ENCODE results near the gene TREM1. TPM values are rescaled to one million over a fixed set of nuclear protein-coding genes. Genes with fewer than 3 reads are reported as not detected.
"Not testable (repeated sequence)": the region's sequence is repeated elsewhere in the genome, so short reads cannot be mapped to it uniquely, and the experiment has no call there.

TREM1 gene
- total RNA-seq, 1 donor from 2014 or later, result 0.38 TPM

- no peak for DNase-seq (ENCODE audit: low spot score)
- H3K36me3 Mint-ChIP-seq (ENCODE audit: low read depth, unreplicated experiment), result no peaks in the 10 kb centered on the region
- H3K4me1 Mint-ChIP-seq (ENCODE audit: unreplicated experiment), result no peaks in the 10 kb centered on the region
- no peak overlapping the region for H3K27ac Mint-ChIP-seq (ENCODE audit: unreplicated experiment)
- TF ChIP-seq CTCF (IDR thresholded peaks at IDR 0.05; ENCODE audit: unreplicated experiment), result no peak
- H3K9me3 Mint-ChIP-seq (ENCODE audit: unreplicated experiment), result peaks cover 3% of the 10 kb centered on the region
- H3K4me3 Mint-ChIP-seq (ENCODE audit: unreplicated experiment), result no peak overlapping the region
- H3K27me3 Mint-ChIP-seq (ENCODE audit: unreplicated experiment), result no peaks in the 10 kb centered on the region
Measured at GRCh38 chr6:41298785-41299502, 12.5 kb upstream of the TREM1 start.

GRCh38 chr6:41297248-41297647 lies 10.8 kb upstream of the TREM1 start:
- H3K27ac Mint-ChIP-seq (ENCODE audit: unreplicated experiment); H3K4me1 Mint-ChIP-seq (ENCODE audit: unreplicated experiment); H3K27me3 Mint-ChIP-seq (ENCODE audit: unreplicated experiment); DNase-seq (ENCODE audit: low spot score); H3K4me3 Mint-ChIP-seq (ENCODE audit: unreplicated experiment); H3K9me3 Mint-ChIP-seq (ENCODE audit: unreplicated experiment); H3K36me3 Mint-ChIP-seq (ENCODE audit: low read depth, unreplicated experiment): not testable (repeated sequence)

GRCh38 chr6:41294214-41294872 lies 7.9 kb upstream of the TREM1 start:
- H3K36me3 Mint-ChIP-seq (ENCODE audit: low read depth, unreplicated experiment), result no peaks in the 10 kb centered on the region
- no peak overlapping the region for H3K27ac Mint-ChIP-seq (ENCODE audit: unreplicated experiment)

GRCh38 chr6:41291717-41292116 lies 5.2 kb upstream of the TREM1 start:
- DNase-seq (ENCODE audit: low spot score), result no peak
- H3K27ac Mint-ChIP-seq (ENCODE audit: unreplicated experiment), result no peak overlapping the region
- no peak overlapping the region for H3K4me3 Mint-ChIP-seq (ENCODE audit: unreplicated experiment)
- H3K27me3 Mint-ChIP-seq (ENCODE audit: unreplicated experiment), result no peaks in the 10 kb centered on the region
- H3K9me3 Mint-ChIP-seq (ENCODE audit: unreplicated experiment), result peaks cover under 1% of the 10 kb centered on the region
- no peaks in the 10 kb centered on the region for H3K36me3 Mint-ChIP-seq (ENCODE audit: low read depth, unreplicated experiment)
- TF ChIP-seq CTCF (IDR thresholded peaks at IDR 0.05; ENCODE audit: unreplicated experiment), result no peak
- peaks cover under 1% of the 10 kb centered on the region for H3K4me1 Mint-ChIP-seq (ENCODE audit: unreplicated experiment)

More at GRCh38 chr6:41294214-41294872, 7.9 kb upstream of the TREM1 start:
- Mint-ChIP-seq H3K4me3 (ENCODE audit: unreplicated experiment) (no peak overlapping the region), H3K9me3 (ENCODE audit: unreplicated experiment) (peaks cover 3% of the 10 kb centered on the region), H3K4me1 (ENCODE audit: unreplicated experiment) (no peaks in the 10 kb centered on the region), H3K27me3 (ENCODE audit: unreplicated experiment) (no peaks in the 10 kb centered on the region)
- DNase-seq (ENCODE audit: low spot score), result no peak
- no peak for TF ChIP-seq CTCF (IDR thresholded peaks at IDR 0.05; ENCODE audit: unreplicated experiment)

- no peak overlapping the region for H3K27ac Mint-ChIP-seq (ENCODE audit: unreplicated experiment)
- no peak for TF ChIP-seq CTCF (IDR thresholded peaks at IDR 0.05; ENCODE audit: unreplicated experiment)
- H3K4me3 Mint-ChIP-seq (ENCODE audit: unreplicated experiment), result no peak overlapping the region
- no peak for DNase-seq (ENCODE audit: low spot score)
- no peaks in the 10 kb centered on the region for H3K27me3 Mint-ChIP-seq (ENCODE audit: unreplicated experiment)
- H3K9me3 Mint-ChIP-seq (ENCODE audit: unreplicated experiment), result no peaks in the 10 kb centered on the region
- no peaks in the 10 kb centered on the region for H3K36me3 Mint-ChIP-seq (ENCODE audit: low read depth, unreplicated experiment)
- peaks cover 5% of the 10 kb centered on the region for H3K4me1 Mint-ChIP-seq (ENCODE audit: unreplicated experiment)
Measured at GRCh38 chr6:41289815-41290214, 3.3 kb upstream of the TREM1 start.

Data from endothelial cell (in vitro differentiated cells).